ENCODE data around the gene CD93.

- TF ChIP-seq, protein P1, sequence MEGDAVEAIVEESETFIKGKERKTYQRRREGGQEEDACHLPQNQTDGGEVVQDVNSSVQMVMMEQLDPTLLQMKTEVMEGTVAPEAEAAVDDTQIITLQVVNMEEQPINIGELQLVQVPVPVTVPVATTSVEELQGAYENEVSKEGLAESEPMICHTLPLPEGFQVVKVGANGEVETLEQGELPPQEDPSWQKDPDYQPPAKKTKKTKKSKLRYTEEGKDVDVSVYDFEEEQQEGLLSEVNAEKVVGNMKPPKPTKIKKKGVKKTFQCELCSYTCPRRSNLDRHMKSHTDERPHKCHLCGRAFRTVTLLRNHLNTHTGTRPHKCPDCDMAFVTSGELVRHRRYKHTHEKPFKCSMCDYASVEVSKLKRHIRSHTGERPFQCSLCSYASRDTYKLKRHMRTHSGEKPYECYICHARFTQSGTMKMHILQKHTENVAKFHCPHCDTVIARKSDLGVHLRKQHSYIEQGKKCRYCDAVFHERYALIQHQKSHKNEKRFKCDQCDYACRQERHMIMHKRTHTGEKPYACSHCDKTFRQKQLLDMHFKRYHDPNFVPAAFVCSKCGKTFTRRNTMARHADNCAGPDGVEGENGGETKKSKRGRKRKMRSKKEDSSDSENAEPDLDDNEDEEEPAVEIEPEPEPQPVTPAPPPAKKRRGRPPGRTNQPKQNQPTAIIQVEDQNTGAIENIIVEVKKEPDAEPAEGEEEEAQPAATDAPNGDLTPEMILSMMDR (conservative IDR thresholded peaks at IDR 0.05; ENCODE audit: low read length) = no peak
- no peak for TF ChIP-seq EZH2phosphoT487 (IDR thresholded peaks at IDR 0.05; ENCODE audit: borderline replicate concordance)
Measured at GRCh38 chr20:23106271-23106851, 20.2 kb upstream of the CD93 start.

All from Loucy (cell line).